Stomach (tissue), 9 donors: ENCODE data around the gene OCSTAMP. TPM values are rescaled to one million over a fixed set of nuclear protein-coding genes. Genes with fewer than 3 reads are reported as not detected.

Source experiments
- DNase-seq, 2 donors: peaks; one replicate each; pipeline versions ENCODE4 v3.0.0 to v3.0.0-alpha.2; 2013 to 2019
- H3K27ac ChIP-seq, 5 donors: fragments of 200-600 bp in 4 of 5; sonication (generic) in 4 of 5; one replicate each; pipeline ENCODE4 v1.5.1; 2013 to 2019; ENCODE audit warnings: mild to moderate bottlenecking in 1 of 5, moderate library complexity in 1 of 5
- H3K27me3 ChIP-seq, 3 donors: fragments of 200-600 bp; sonication (generic); one replicate each; pipeline ENCODE4 v1.5.1; 2017 to 2019; ENCODE audit warnings: mixed run types in 1 of 3
- H3K36me3 ChIP-seq, 4 donors: fragments of 200-600 bp; sonication (generic); 1 replicate in 3 of 4; 2 replicates in 1 of 4; pipeline ENCODE4 v1.5.1; 2016 to 2019
- H3K4me1 ChIP-seq, 4 donors: fragments of 200-600 bp; sonication (generic); one replicate each; pipeline ENCODE4 v1.5.1; 2016 to 2019
- H3K4me3 ChIP-seq, 4 donors: fragments of 200-600 bp; sonication (generic) in 3 of 4; one replicate each; pipeline ENCODE4 v1.5.1; 2016 to 2019; ENCODE audit warnings: mild to moderate bottlenecking in 1 of 4
- H3K9me3 ChIP-seq, 4 donors: fragments of 200-600 bp; sonication (generic); one replicate each; pipeline ENCODE4 v1.5.1; 2016 to 2019
- EP300 ChIP-seq: sonication (generic); formaldehyde crosslinking; IDR thresholded peaks from one replicate; pipeline ENCODE4 v1.6.1; 2017; ENCODE audit warnings: antibody characterized with exemption
- POLR2A ChIP-seq, 4 donors: fragments of 450-650 bp; IDR thresholded peaks; one replicate each; pipeline ENCODE4 v1.6.1; 2016; ENCODE audit warnings: antibody characterized with exemption in 4 of 4, control low read depth in 2 of 4, mild to moderate bottlenecking in 1 of 4, moderate library complexity in 1 of 4
- POLR2AphosphoS5 ChIP-seq, 3 donors: sonication (generic); formaldehyde crosslinking; IDR thresholded peaks; one replicate each; pipeline ENCODE4 v1.6.1; 2016; ENCODE audit warnings: antibody characterized with exemption in 3 of 3
- WGBS, 5 donors: extraction: QIAGEN DNeasy Blood & Tissue Kit in 3 of 5; methylation state at CpG; one replicate each; pipeline versions ENCODE4 v1.1.5 to v1.1.7; 2013 to 2018; 5-methylcytosine and 5-hydroxymethylcytosine counted together
- intact Hi-C: fragments of 100-400 bp; cut with DNase I; formaldehyde crosslinking; loops from one replicate; pipeline ENCODE4 v1.15.1; 2023; ENCODE audit warnings: low total_unique reads
- polyA plus RNA-seq, 3 donors: library from polyadenylated mRNA; stranded (reverse); fragments of 200-250 nt; gene quantifications; one replicate each; pipeline ENCODE4 v1.2.3, GENCODE V29; 2013
- total RNA-seq, 5 donors: library from RNA; depleted of rRNA; stranded (reverse); fragments of >200 nt; gene quantifications; one replicate each; pipeline versions ENCODE4 v1.1.0 to v1.2.3, GENCODE V29; 2014 to 2016
- TF ChIP-seq, protein P1 (sequence below), 7 experiments: fragments of 450-650 bp in 4 of 7; fragments of 200-600 bp in 3 of 7; sonication (generic) in 3 of 7; IDR thresholded peaks; one replicate each; pipeline ENCODE4 v1.5.1; 2016 to 2019; ENCODE audit warnings: antibody characterized with exemption in 7 of 7, control low read depth in 2 of 7, mild to moderate bottlenecking in 1 of 7
- donor health status: healthy with polysubstance abuse.
- donor health status: Bipolar disorder and iron deficiency.
- donor health status: healthy.

OCSTAMP gene
- total and polyA plus RNA-seq, 8 donors = not detected

GRCh38 chr20:46547995-46548394 is 2.5 kb downstream of the OCSTAMP start:
- Histone ChIP-seq H3K27ac (no peak overlapping the region), H3K4me3 (no peak overlapping the region), H3K9me3 (no peaks in the 10 kb centered on the region), H3K36me3 (no peaks in the 10 kb centered on the region), H3K27me3 (peaks cover 0 to 35% (median 5%) of the 10 kb centered on the region in 3 donors), H3K4me1 (peaks cover 0 to 12% (median 2%) of the 10 kb centered on the region in 4 donors)
- TF ChIP-seq, protein P1, sequence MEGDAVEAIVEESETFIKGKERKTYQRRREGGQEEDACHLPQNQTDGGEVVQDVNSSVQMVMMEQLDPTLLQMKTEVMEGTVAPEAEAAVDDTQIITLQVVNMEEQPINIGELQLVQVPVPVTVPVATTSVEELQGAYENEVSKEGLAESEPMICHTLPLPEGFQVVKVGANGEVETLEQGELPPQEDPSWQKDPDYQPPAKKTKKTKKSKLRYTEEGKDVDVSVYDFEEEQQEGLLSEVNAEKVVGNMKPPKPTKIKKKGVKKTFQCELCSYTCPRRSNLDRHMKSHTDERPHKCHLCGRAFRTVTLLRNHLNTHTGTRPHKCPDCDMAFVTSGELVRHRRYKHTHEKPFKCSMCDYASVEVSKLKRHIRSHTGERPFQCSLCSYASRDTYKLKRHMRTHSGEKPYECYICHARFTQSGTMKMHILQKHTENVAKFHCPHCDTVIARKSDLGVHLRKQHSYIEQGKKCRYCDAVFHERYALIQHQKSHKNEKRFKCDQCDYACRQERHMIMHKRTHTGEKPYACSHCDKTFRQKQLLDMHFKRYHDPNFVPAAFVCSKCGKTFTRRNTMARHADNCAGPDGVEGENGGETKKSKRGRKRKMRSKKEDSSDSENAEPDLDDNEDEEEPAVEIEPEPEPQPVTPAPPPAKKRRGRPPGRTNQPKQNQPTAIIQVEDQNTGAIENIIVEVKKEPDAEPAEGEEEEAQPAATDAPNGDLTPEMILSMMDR (IDR thresholded peaks at IDR 0.05) = no peak
- no peak for TF ChIP-seq EP300
- no peak for TF ChIP-seq POLR2A (IDR thresholded peaks at IDR 0.05)
- no peak for TF ChIP-seq POLR2AphosphoS5 (IDR thresholded peaks at IDR 0.05)
- intact Hi-C loops = no loop called here
- DNase-seq = no peak
- 78 to 85% (median 81%) methylated on average over 6 of the region's 6 CpGs for WGBS, 5 donors

DNA sequence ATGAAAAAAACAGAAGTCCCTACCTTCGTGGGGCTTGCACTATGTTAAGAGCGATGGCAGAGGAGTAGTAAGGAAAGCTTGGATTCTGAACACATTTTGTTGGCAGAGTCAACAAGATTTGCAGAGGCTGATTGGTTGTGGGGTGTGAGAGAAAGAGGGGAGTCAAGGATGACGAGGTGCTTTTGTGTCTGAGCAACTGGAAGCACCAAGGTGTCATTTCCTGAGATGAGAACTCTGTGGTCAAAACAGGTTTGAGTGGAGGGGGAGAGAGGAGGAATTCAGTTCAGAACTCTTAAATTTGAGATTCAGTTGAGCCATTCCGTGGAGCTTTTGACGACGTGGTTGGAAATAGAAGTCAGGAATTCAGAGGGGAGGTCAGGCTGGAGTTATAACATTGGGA is 3.5 kb downstream of the OCSTAMP start:
- 72 to 77% (median 75%) methylated on average over 6 of the region's 6 CpGs for WGBS, 5 donors
- peaks cover 0 to 4% (median 1%) of the 10 kb centered on the region in 4 donors for H3K4me1 ChIP-seq

DNA sequence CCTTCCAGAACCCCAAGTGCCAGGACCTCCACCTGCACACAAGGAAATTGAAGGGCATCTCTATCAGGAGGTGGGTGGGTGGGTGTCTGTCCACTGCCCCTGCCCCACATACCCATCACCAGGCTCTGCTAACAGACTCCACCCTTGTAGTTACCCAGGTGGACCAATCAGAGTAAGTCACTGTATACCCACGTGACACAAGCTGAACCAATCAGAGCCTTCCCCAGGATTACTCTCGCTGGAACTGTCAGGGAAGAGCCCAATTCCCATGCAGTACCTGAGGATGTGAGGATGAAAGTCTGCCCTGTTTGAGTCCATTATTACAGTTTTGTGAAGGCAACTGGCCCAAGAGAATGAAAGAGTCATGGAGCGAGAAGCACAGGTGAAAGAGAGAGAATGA is 4.2 kb downstream of the OCSTAMP start:
- intact Hi-C loops = no loop called here
- WGBS, 5 donors = 70 to 87% (median 85%) methylated on average over 3 of the region's 3 CpGs
- Histone ChIP-seq H3K27me3 (peaks cover 0 to 52% (median 5%) of the 10 kb centered on the region in 3 donors), H3K4me1 (peaks cover 0 to 4% (median 0%) of the 10 kb centered on the region in 4 donors), H3K27ac (no peak overlapping the region), H3K9me3 (no peaks in the 10 kb centered on the region), H3K36me3 (no peaks in the 10 kb centered on the region), H3K4me3 (no peak overlapping the region)
- TF ChIP-seq, protein P1 (IDR thresholded peaks at IDR 0.05) = no peak
- TF ChIP-seq EP300 (no peak), POLR2A (IDR thresholded peaks at IDR 0.05) (no peak), POLR2AphosphoS5 (IDR thresholded peaks at IDR 0.05) (no peak)
- no peak for DNase-seq

More for the DNA sequence above, 3.5 kb downstream of the OCSTAMP start:
- peaks cover 0 to 45% (median 5%) of the 10 kb centered on the region in 3 donors for H3K27me3 ChIP-seq
- H3K4me3 ChIP-seq = no peak overlapping the region
- intact Hi-C loops = no loop called here
- no peak overlapping the region for H3K27ac ChIP-seq
- DNase-seq = no peak
- TF ChIP-seq, protein P1 (IDR thresholded peaks at IDR 0.05) = no peak
- TF ChIP-seq POLR2A (IDR thresholded peaks at IDR 0.05) (no peak), POLR2AphosphoS5 (IDR thresholded peaks at IDR 0.05) (no peak), EP300 (no peak)
- no peaks in the 10 kb centered on the region for H3K36me3 ChIP-seq
- H3K9me3 ChIP-seq = no peaks in the 10 kb centered on the region

DNA sequence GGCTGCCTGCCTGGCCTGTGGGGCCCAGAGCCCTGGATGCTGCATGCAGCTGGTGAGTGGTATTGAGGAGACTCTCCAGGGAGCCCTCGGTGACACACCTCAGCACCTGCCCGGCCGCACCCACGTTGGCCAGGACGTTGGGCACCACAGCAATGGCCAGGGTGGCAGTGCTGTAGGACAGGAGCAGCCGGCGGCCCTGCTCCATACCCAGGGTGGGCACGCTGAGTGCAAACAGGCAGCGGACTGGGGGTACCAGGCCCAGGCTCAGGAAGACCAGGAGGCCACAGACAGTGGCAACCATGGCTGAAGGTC is 4.7 kb downstream of the OCSTAMP start:
- intact Hi-C loops = no loop called here
- TF ChIP-seq EP300 (no peak), POLR2A (IDR thresholded peaks at IDR 0.05) (no peak), POLR2AphosphoS5 (IDR thresholded peaks at IDR 0.05) (no peak)
- TF ChIP-seq, protein P1 (IDR thresholded peaks at IDR 0.05) = no peak
- Histone ChIP-seq H3K4me3 (no peak overlapping the region), H3K27me3 (peaks cover 0 to 56% (median 5%) of the 10 kb centered on the region in 3 donors), H3K27ac (no peak overlapping the region), H3K9me3 (no peaks in the 10 kb centered on the region), H3K36me3 (no peaks in the 10 kb centered on the region), H3K4me1 (peaks cover 0 to 4% (median 0%) of the 10 kb centered on the region in 4 donors)
- 88 to 96% (median 92%) methylated on average over 7 to 9 of the region's 9 CpGs for WGBS, 5 donors
- DNase-seq = no peak
